Duodenal mucosa (tissue), 2 donors: ENCODE data around the gene COL5A1.

Experiments used
- H3K27ac ChIP-seq: one replicate; pipeline ENCODE4 v1.7.0; 2013; ENCODE audit warnings: low read depth, low read length
- H3K27me3 ChIP-seq, 2 donors: one replicate each; pipeline ENCODE4 v1.7.0; 2013; ENCODE audit warnings: low read length in 2 of 2, control low read depth in 1 of 2; ENCODE audit not compliant: insufficient read depth in 2 of 2, control insufficient read depth in 1 of 2
- H3K36me3 ChIP-seq, 2 donors: one replicate each; pipeline ENCODE4 v1.7.0; 2013; ENCODE audit warnings: low read length in 2 of 2, control low read depth in 1 of 2; ENCODE audit not compliant: insufficient read depth in 2 of 2, control insufficient read depth in 1 of 2
- H3K4me1 ChIP-seq, 2 donors: one replicate each; pipeline ENCODE4 v1.7.0; 2013; ENCODE audit warnings: low read length in 2 of 2, control low read depth in 1 of 2; ENCODE audit not compliant: insufficient read depth in 2 of 2, control insufficient read depth in 1 of 2
- H3K4me3 ChIP-seq, 2 donors: one replicate each; pipeline ENCODE4 v1.7.0; 2013; ENCODE audit warnings: low read length in 2 of 2, low read depth in 1 of 2
- H3K9ac ChIP-seq, 2 donors: one replicate each; pipeline ENCODE4 v1.7.0; 2013; ENCODE audit warnings: low read length in 2 of 2, low read depth in 1 of 2
- H3K9me3 ChIP-seq, 2 donors: one replicate each; pipeline ENCODE4 v1.7.0; 2013; ENCODE audit warnings: low read length in 2 of 2, control low read depth in 1 of 2; ENCODE audit not compliant: control insufficient read depth in 1 of 2

Gene COL5A1

GRCh38 chr9:134626571-134627416 lies 14.8 kb upstream of the COL5A1 start:
- H3K27me3 ChIP-seq: no peaks in the 10 kb centered on the region
- H3K9ac ChIP-seq: no peak overlapping the region
- no peaks in the 10 kb centered on the region for H3K36me3 ChIP-seq
- no peak overlapping the region for H3K4me3 ChIP-seq
- no peak overlapping the region for H3K27ac ChIP-seq
- no peaks in the 10 kb centered on the region for H3K4me1 ChIP-seq
- H3K9me3 ChIP-seq: no peaks in the 10 kb centered on the region

- Histone ChIP-seq H3K9me3 (no peaks in the 10 kb centered on the region), H3K27ac (no peak overlapping the region), H3K9ac (no peak overlapping the region), H3K36me3 (no peaks in the 10 kb centered on the region), H3K27me3 (no peaks in the 10 kb centered on the region), H3K4me1 (no peaks in the 10 kb centered on the region), H3K4me3 (no peak overlapping the region)
Observed at GRCh38 chr9:134627417-134628353, 13.9 kb upstream of the COL5A1 start.

GRCh38 chr9:134628354-134628736 lies 13.3 kb upstream of the COL5A1 start:
- no peak overlapping the region for H3K27ac ChIP-seq
- H3K36me3 ChIP-seq: no peaks in the 10 kb centered on the region
- no peaks in the 10 kb centered on the region for H3K27me3 ChIP-seq
- no peak overlapping the region for H3K4me3 ChIP-seq
- no peaks in the 10 kb centered on the region for H3K4me1 ChIP-seq
- no peaks in the 10 kb centered on the region for H3K9me3 ChIP-seq
- no peak overlapping the region for H3K9ac ChIP-seq

GRCh38 chr9:134629061-134629585 lies 12.5 kb upstream of the COL5A1 start:
- Histone ChIP-seq H3K9me3 (no peaks in the 10 kb centered on the region), H3K4me3 (no peak overlapping the region), H3K9ac (no peak overlapping the region), H3K4me1 (no peaks in the 10 kb centered on the region), H3K27ac (no peak overlapping the region), H3K27me3 (no peaks in the 10 kb centered on the region), H3K36me3 (no peaks in the 10 kb centered on the region)

GRCh38 chr9:134629586-134630392 lies 11.8 kb upstream of the COL5A1 start:
- H3K9me3 ChIP-seq: no peaks in the 10 kb centered on the region

GRCh38 chr9:134630393-134630790 lies 11.2 kb upstream of the COL5A1 start:
- Histone ChIP-seq H3K9me3 (no peaks in the 10 kb centered on the region), H3K27me3 (no peaks in the 10 kb centered on the region), H3K4me3 (no peak overlapping the region), H3K4me1 (no peaks in the 10 kb centered on the region), H3K27ac (no peak overlapping the region), H3K9ac (no peak overlapping the region), H3K36me3 (no peaks in the 10 kb centered on the region)

More at GRCh38 chr9:134629586-134630392, 11.8 kb upstream of the COL5A1 start:
- no peaks in the 10 kb centered on the region for H3K4me1 ChIP-seq
- no peak overlapping the region for H3K4me3 ChIP-seq
- H3K27ac ChIP-seq: no peak overlapping the region
- no peak overlapping the region for H3K9ac ChIP-seq
- no peaks in the 10 kb centered on the region for H3K36me3 ChIP-seq
- H3K27me3 ChIP-seq: no peaks in the 10 kb centered on the region

GRCh38 chr9:134630861-134631260 lies 10.7 kb upstream of the COL5A1 start:
- Histone ChIP-seq H3K9ac (no peak overlapping the region), H3K4me1 (no peaks in the 10 kb centered on the region), H3K36me3 (no peaks in the 10 kb centered on the region), H3K9me3 (no peaks in the 10 kb centered on the region), H3K4me3 (no peak overlapping the region), H3K27ac (no peak overlapping the region), H3K27me3 (no peaks in the 10 kb centered on the region)

GRCh38 chr9:134631881-134632280 lies 9.7 kb upstream of the COL5A1 start:
- H3K27me3 ChIP-seq: no peaks in the 10 kb centered on the region
- no peaks in the 10 kb centered on the region for H3K4me1 ChIP-seq
- no peaks in the 10 kb centered on the region for H3K9me3 ChIP-seq
- no peaks in the 10 kb centered on the region for H3K36me3 ChIP-seq
- no peak overlapping the region for H3K9ac ChIP-seq
- H3K4me3 ChIP-seq: no peak overlapping the region
- H3K27ac ChIP-seq: no peak overlapping the region

GRCh38 chr9:134632329-134632728 lies 9.3 kb upstream of the COL5A1 start:
- no peaks in the 10 kb centered on the region for H3K36me3 ChIP-seq
- no peaks in the 10 kb centered on the region for H3K4me1 ChIP-seq
- H3K9me3 ChIP-seq: no peaks in the 10 kb centered on the region
- no peak overlapping the region for H3K27ac ChIP-seq
- no peak overlapping the region for H3K9ac ChIP-seq
- no peaks in the 10 kb centered on the region for H3K27me3 ChIP-seq
- no peak overlapping the region for H3K4me3 ChIP-seq
